ACHN (cell line): ENCODE measurements around the gene MBNL2.

ENCODE experiments used
- DNase-seq: peaks from one replicate; pipeline ENCODE4 v3.0.0-alpha.2; 2015
- in situ Hi-C: cut with HindIII; loops from 2 replicates; pipeline ENCODE4 v1.10.0; 2017; ENCODE audit warnings: low sequenced_read_pairs, low pct_ligation_motif_present, low pct_unique_long_range_greater_than_20kb

The MBNL2 gene

DNA sequence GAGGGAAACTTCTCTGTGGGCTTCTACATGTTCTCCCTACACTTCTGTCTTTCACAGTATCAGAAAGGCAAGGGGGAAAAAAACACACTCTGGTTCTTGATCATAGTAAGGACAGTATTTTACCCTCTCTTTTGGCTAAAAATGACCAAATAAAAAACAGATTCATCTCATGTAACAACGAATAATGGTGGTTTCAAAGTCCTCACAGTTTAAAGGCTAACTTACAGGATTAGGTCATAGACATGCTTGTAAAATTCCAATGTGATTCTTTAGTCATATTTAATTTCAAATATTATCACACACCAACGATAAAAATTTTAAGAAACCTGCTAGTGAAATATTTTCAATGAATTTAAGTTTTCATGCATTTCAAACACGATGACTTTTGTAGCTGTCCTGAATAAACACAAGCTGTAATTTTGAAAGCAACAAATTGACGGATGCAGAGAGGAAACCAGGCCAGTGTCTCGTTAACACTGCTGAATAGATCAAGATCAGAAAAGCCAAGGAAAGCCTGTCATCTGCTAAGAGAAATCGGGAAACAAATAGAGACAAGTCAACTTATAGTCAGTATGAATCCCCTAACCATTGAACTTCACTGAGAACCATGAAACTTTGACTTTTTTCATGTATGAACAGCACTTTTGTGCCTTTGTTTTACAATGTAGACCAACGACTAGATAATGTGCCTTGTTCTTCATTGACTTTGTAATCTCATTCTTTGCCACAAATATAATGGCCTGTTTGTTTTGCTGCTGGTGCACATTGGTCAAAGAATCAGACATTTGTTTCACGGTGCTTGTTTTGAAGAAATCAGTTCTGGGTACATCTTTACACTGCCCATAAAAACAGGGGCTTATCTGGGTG, 22.0 kb downstream of the MBNL2 start:
- in situ Hi-C loops, result no loop called here

DNA sequence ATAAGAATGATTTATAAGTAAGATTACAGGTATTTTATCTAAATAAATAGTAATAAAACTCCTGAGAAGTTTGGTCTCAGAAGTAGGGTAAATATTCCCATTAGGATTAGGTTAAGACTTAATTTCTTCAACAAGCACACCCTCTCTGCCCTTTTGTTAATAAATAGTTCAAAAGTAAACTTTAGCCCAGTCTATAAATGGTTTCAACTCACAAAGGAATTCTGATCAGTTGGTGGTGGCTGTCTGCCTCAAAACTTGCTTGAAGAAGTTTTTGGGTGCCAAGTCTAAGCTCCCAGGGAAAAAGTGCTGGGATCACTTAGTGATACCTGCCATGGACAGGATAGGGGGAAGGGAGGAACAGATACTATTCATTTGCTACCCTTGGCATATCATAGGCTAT, 22.9 kb downstream of the MBNL2 start:
- DNase-seq, result no peak
- in situ Hi-C loops, result no loop called here

More for the DNA sequence above, 22.0 kb downstream of the MBNL2 start:
- no peak for DNase-seq

DNA sequence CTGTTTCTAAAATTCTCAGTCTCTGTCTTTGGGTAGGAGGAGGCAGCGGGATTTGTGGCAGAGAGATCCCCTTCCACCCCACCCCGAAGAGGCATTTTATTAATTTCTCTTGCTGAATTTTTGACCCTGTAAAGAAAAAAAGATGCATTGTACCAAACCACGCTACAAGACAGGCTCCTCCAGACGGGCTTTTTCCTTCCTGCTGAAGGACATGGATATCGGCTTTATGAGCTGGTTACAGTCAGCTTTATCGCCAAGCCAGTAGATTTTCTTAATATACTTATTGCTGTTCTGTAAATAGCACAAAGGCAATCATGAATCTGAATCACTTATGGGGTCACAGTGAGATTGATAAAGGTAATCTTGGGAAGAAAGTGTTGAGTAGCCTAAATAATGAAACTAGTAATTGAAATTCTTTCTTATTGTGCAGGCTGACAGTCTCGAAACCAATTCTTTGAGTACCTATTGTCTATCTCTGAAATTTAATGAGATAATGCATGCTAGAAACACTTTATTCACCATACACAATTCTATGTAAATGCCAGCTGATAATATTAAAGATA, 24.5 kb downstream of the MBNL2 start:
- in situ Hi-C loops, result no loop called here
- DNase-seq, result no peak

DNA sequence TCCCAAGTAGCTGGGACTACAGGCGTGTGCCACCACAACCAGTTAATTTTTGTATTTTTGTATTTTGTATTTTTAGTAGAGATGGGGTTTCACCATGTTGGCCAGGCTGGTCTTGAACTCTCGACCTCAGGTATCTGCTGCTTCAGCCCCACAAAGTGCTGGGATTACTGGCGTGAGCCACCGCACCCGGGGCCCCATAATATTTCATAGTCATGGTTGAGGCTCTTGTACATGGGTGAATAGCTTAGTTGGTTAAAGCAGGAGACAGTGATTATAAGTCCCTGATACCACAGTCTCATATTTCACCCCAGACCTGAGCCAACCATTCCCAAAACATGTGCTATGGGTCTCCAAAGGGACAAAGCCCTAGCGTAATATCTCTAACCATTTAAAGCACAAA, 26.1 kb downstream of the MBNL2 start:
- DNase-seq, result no peak

DNA sequence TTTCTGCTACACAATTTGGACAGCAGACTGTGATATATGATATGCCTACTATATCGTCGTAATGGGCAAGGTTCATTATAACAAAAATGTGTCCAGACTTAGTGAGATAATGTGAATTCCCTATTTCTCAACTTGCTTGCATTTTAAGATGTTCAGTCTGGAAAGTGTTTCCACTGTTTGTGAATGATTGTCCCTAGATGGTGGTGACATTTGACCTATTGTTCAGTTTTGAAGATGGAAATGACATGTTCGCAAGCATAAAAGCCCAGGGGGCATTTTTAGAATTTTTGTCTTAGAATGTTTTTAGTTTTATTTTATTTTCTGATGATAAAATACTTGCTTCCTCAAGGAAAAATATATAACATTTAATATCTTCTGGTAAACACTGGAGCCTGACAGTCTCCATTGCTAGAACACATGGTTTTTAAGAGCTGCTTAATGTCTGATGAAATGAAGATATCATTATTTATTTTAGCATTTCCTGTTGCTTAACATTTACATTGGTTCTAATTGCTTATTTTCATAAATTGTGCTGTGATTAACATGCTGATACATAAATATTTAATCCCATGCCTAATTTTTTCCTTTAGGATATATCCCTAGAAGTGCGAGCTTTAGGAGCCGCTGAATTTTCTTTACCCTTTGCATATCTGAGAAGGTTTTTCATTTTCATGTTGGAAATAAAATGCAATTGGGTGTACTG, 27.1 kb downstream of the MBNL2 start:
- no peak for DNase-seq
- in situ Hi-C loops, result no loop called here

More for the DNA sequence above, 26.1 kb downstream of the MBNL2 start:
- in situ Hi-C loops, result no loop called here

DNA sequence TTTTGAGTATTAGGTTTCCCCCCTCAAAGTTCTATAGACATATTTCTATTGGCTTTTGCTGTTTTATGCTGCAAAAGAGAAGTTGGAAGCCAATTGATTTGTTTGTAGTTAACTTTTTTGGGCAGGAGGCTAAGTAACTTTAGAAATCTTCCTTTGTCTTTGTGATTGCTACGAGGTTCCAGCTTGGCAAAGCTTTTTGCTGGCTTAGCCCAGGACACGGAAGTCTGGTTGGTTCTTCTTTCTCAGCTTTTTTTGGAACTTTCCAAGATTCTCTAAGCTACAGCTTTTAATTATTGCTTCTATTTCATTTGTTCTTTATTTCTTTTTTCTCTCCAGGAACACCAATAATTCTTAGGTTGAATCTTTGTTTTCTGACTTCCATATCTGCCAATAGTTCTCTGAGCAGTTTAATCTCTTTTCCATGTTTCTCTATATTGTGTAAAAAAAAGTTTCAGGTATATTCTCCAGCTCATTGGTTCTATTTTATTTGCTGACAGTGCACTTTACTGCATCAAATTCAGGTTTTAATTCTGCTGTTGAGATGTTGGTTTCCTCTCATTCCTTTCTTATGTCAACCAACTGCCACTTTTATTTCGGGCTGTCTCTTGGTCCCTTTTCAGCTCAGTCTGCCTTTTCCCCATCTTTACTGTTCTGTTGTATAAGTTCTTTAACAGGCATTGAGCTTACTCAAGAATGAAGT, 27.8 kb downstream of the MBNL2 start:
- in situ Hi-C loops, result no loop called here
- DNase-seq, result no peak

DNA sequence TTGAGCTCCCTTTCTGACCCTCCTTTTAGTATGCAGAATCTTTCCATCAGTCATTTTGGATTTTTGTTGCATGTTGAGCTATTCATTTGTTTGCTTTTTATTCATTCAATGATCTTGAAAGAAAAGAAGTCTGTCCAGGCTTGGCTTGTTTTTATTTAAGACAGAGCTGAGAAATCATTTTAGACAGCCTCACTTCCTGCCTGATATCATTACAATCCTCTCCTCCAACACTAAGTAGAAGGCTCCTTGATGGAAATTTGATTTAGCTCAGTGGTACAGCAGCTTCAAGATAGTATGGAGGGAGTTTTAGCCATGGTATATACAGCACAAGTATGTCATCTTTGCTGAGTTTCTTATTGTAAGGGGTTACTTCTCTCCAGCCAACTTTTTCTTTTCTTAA, 28.4 kb downstream of the MBNL2 start:
- in situ Hi-C loops, result no loop called here
- no peak for DNase-seq

DNA sequence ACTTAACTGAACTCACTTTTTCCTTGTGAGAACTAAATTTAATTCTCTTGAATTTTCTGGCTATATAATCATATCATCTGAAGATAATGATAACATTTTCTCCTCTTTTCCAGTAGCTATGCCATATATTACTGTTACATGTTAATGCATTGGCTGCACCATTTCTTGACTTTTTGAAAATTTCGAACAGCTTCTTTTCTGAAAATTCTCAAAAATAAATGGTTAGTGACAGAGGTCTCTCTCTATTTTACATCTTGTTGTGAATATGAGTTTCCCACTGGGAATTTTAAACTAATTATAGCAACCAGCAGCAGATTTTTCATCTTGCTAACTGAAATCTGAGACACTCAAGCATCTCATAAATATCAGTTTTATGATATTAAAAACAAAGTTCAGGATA, 30.6 kb downstream of the MBNL2 start:
- in situ Hi-C loops, result no loop called here
- DNase-seq, result no peak

DNA sequence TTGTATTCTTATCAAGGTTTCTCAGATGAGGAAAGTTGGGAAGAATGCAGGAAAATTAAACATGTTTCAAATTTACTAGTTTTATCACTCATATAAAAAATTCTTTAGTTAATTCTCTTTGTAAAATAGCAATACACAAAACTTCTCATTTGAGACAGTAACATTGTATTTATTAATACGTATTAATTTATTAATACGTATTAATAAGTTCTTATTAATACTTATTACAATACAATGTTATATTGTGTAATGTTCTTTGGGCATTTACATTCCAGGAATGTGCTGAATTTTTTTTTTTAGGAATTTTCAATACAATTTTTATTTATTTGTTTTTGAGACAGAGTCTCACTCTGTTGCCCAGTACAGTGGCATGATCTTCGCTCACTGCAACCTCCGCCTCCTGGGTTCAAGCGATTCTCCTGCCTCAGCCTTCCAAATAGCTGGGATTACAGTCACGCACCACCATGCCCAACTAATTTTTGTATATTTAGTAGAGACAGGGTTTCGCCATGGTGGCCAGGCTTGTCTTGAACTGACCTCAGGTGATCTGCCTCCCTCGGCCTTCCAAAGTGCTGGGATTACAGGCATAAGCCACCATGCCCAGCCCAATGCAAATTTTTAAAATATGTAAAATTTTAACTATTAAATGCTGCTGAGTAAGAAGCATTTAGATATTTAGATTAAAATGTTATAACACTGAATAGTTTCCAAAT, 31.6 kb downstream of the MBNL2 start:
- in situ Hi-C loops, result no loop called here
- no peak for DNase-seq

DNA sequence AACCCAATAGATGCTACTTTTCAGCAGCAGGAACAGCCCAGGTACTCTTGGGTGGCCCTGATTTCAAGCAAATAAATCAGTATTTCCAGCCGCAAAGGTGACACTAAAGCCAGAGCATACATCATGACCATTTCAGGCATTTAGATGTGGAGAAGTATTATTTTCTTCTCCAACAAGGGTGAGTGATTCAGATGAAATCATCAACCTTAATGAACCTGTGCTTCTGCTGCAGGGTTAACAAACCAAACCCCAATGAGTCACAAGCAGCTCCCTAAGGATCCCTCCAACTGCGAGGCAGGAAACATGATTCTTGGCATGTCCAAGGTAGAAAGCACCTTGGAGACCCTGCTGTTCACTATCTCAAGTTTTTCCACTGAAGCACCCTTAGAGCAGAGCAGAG, 32.7 kb downstream of the MBNL2 start:
- peak; percentile 67 for DNase-seq
- in situ Hi-C loops, result no loop called here

DNA sequence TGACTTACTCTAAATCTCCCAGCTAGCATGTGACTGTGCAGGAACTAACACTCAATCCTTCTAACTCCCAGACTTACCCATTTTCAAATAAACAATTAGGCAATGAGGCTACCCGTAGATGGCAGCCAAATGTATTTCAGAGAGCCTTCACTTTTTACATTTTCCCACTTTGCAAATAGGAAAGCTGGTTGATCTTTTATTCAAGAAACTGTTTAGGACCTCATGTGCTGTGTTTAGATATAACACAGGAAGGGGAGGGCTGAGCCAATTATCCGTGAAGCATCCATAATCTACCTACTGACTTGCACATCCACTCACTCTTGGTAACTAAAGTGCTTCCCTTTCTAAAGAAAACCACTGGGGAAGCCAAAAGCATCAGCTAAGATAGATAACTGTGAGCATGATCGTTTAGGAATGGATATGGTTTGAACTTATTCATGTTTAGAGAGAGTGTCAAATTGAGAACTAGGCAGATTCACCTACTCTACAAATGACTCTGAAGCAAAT, 33.4 kb downstream of the MBNL2 start:
- in situ Hi-C loops, result no loop called here
- peak; percentile 39 for DNase-seq

DNA sequence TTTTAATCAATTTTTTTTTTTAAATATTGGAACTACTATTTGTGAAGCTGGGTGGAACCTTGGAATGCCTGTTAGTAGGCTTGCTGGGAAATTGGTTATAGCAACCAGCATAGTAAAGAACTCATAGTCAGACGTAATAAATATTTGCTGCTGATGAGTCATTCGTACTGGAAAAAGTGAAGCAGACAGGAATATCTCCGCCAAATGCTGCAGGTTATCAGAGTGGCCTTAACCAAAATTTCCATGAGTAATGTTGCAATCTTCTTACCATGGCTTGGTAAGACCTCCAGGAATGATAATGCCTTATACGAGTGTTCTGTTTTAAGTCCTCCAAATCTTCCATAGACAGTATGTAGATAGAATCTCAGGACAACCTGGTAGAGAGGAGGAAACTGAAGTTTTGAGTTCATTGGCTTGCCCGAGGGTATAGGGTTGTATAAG, 34.2 kb downstream of the MBNL2 start:
- in situ Hi-C loops, result no loop called here
- DNase-seq, result peak; percentile 76

DNA sequence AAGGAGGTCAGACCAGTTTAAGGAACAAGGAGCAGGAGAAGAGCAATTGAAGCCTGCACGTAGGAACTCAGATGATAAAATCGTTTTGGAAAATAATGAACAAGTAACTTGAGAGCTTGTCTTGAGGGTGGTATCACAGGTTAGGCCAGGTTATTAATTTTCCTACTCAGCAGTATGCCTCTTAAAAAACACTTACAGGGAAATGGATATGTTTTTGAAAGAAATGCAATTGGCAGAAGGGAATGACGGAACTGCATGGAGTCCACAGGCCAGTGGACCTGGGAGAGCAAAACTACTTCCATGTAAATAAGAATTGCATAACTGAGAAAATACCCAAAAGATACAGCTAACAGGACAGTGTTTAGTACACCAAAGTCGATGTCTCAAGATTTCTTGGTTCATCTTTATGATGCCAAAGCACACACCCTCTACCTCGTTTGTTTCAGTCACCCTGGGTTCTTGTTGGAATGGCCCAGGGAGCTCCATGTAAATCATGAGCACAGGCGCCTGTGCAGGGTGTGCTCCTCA, 35.2 kb downstream of the MBNL2 start:
- in situ Hi-C loops, result no loop called here
- no peak for DNase-seq

DNA sequence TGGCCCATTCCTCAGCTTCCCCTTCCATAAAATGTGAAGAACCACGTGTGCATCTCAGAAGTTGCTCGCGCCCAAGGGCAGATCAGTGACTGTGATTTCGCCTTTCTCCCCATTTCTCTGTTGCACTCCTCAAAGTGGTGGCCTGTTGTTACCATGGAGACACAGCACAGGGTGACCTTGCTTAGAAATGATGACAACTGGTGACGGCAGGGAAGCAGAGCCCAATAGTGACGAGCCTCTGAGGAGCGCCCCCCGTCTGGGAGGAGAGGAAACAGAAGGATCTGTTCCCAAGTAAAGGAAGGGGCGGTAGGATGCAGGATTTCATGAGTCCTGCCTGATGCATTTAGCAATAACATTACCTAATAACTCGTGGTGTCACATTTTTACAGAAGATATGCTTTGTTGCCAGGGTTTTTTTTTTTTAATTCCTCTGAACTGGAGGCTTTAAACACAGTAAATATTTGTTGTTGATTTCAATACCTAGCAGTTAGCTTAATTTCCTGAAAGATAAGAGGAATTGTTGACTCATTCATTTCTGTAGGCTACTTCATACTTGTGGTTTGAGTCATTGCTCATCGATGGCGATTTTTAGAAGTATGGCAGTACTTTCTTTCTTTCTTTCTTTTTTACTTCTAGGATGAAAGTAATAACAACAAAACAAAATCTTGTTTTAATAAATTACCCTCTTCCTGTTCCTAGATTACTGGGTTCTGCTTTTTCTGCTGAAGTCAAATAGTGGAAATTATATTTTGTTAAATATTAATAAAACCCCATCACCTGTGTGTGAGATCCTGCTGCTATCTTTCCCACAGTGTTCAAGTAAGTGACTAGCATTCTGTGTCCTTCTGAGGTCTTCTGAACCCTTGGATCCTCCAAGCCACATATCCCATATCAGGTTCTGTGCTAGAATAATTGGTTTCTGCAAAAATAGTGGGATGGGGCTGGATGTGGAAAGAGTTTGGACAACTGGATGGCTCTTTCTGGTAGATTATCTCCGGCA, 36.0 kb downstream of the MBNL2 start:
- in situ Hi-C loops, result no loop called here
- DNase-seq, result peak; percentile 77

DNA sequence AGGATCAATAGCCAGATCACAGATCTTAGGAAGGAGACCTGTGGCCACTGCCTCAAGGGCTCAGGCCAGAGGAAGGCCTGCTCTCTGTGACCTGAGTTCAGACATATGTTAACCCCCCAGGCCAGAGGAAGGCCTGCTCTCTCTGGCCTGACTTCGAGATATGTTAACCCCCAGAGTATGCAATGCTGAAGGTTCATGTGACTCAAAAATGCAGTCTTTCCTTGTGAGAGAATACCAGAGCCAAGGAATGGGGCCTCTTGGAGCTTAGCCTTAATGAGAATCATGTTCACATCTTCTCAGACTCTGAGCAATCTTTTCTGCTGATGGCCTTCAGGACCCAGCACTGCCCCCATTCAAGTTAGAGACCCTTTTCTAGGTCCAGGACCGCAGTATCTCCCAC, 36.7 kb downstream of the MBNL2 start:
- in situ Hi-C loops, result no loop called here
- DNase-seq, result no peak

DNA sequence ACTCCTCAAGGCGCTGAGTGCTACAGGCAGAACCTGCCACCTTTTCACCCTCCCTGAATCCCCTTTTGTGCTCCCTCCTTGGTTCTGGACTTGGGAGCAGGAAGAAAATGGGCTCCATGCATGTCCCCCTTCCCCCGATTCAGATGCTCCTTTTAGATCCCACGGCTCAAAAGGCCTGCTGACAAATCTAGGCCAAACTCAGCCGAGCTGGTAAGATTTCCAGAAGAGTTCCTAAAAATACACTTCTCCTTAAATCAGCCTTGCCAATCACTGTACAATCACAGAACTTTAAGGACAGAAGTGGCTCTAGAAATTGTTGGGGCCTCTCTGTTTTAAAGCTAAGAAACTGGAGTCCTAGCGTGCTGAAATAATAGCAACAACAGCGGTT, 37.3 kb downstream of the MBNL2 start:
- in situ Hi-C loops, result no loop called here
- DNase-seq, result no peak
